GM12878 (cell line): ENCODE data around the gene SAMHD1. TPM values are rescaled to one million over a fixed set of nuclear protein-coding genes. Genes with fewer than 3 reads are reported as not detected.
A peak's percentile ranks its signal among the peaks of the same experiment; 100 is the strongest.

Experiments
- BACH1 ChIP-seq: fragments of 450-650 bp; IDR thresholded peaks from 2 replicates; pipeline ENCODE4 v1.6.1; 2017; ENCODE audit warnings: mild to moderate bottlenecking, borderline replicate concordance
- BHLHE40 ChIP-seq, 2 experiments: fragments of 450-650 bp in 1 of 2; IDR thresholded peaks; 2 replicates each; pipeline ENCODE4 v1.6.1; 2011 to 2017; ENCODE audit warnings: low read depth in 2 of 2, borderline replicate concordance in 1 of 2, improper control_type of control experiment in 1 of 2, low read length in 1 of 2, mild to moderate bottlenecking in 1 of 2
- CBFB ChIP-seq: IDR thresholded peaks from 2 replicates; pipeline ENCODE4 v1.6.1; 2016; ENCODE audit warnings: antibody characterized with exemption, low read depth
- EED ChIP-seq: sonication (generic); IDR thresholded peaks from 2 replicates; pipeline ENCODE4 v1.6.1; 2016; ENCODE audit warnings: antibody characterized with exemption, low read depth
- FOXM1 ChIP-seq: IDR thresholded peaks from 2 replicates; pipeline ENCODE4 v1.6.1; 2012; ENCODE audit warnings: low read depth, mild to moderate bottlenecking, inconsistent platforms, low read length, moderate library complexity
- GABPA ChIP-seq: IDR thresholded peaks from 2 replicates; pipeline ENCODE4 v1.6.1; 2014; ENCODE audit warnings: antibody characterized with exemption, low read depth, mild to moderate bottlenecking, inconsistent platforms
- HDAC2 ChIP-seq: fragments of 200-600 bp; sonication (generic); IDR thresholded peaks from 2 replicates; pipeline ENCODE4 v1.6.1; 2017
- HDAC6 ChIP-seq: fragments of 200-600 bp; sonication (generic); IDR thresholded peaks from one replicate; pipeline ENCODE4 v1.8.0; 2017; ENCODE audit warnings: antibody characterized with exemption; ENCODE audit not compliant: unreplicated experiment
- MTA2 ChIP-seq: fragments of 450-650 bp; IDR thresholded peaks from 2 replicates; pipeline ENCODE4 v1.6.1; 2016; ENCODE audit warnings: low read depth, mild to moderate bottlenecking, moderate library complexity
- MYB ChIP-seq: fragments of 150-350 bp; IDR thresholded peaks from 2 replicates; pipeline ENCODE4 v1.6.1; 2014; ENCODE audit warnings: mild to moderate bottlenecking, low read depth, low read length, borderline replicate concordance
- PAX5 ChIP-seq: IDR thresholded peaks from 2 replicates; pipeline ENCODE4 v1.6.1; 2011; ENCODE audit warnings: low read depth, low read length, borderline replicate concordance
- POLR2AphosphoS5 ChIP-seq: IDR thresholded peaks from 2 replicates; pipeline ENCODE4 v1.6.1; 2011; ENCODE audit warnings: mild to moderate bottlenecking, low read length, inconsistent platforms
- POU2F2 ChIP-seq: IDR thresholded peaks from 3 replicates; pipeline ENCODE4 v1.6.1; 2011; ENCODE audit warnings: low read depth, mild to moderate bottlenecking, low read length, borderline replicate concordance
- RB1 ChIP-seq: fragments of 450-650 bp; formaldehyde crosslinking; IDR thresholded peaks from 2 replicates; pipeline ENCODE4 v1.6.1; 2017; ENCODE audit warnings: mild to moderate bottlenecking, borderline replicate concordance
- SMC3 ChIP-seq: IDR thresholded peaks from 2 replicates; pipeline ENCODE4 v1.6.1; 2011; ENCODE audit warnings: low read length, improper control_type of control experiment, borderline replicate concordance
- SREBF1 ChIP-seq: IDR thresholded peaks from 2 replicates; pipeline ENCODE4 v1.6.1; 2012; ENCODE audit warnings: mild to moderate bottlenecking, low read length
- STAT1 ChIP-seq: fragments of 450-650 bp; conservative IDR thresholded peaks from 2 replicates; pipeline ENCODE4 v1.6.1; 2014; ENCODE audit warnings: antibody characterized with exemption, mild to moderate bottlenecking
- SUPT20H ChIP-seq: IDR thresholded peaks from 2 replicates; pipeline ENCODE4 v1.6.1; 2011; ENCODE audit warnings: low read depth, mild to moderate bottlenecking, low read length, moderate library complexity, borderline replicate concordance; ENCODE audit not compliant: control insufficient read depth
- YY1 ChIP-seq: IDR thresholded peaks from 2 replicates; pipeline ENCODE4 v1.6.1; 2011; ENCODE audit warnings: low read depth, mild to moderate bottlenecking, low read length
- ZNF384 ChIP-seq: IDR thresholded peaks from 2 replicates; pipeline ENCODE4 v1.6.1; 2012; ENCODE audit warnings: low read depth, mild to moderate bottlenecking, low read length, improper control_type of control experiment, borderline replicate concordance
- ZSCAN29 ChIP-seq: fragments of 450-650 bp; IDR thresholded peaks from 2 replicates; pipeline ENCODE4 v1.6.1; 2017; ENCODE audit warnings: mild to moderate bottlenecking, moderate library complexity
- polyA plus RNA-seq, 11 experiments: library from polyadenylated mRNA; depleted of rRNA in 4 of 11; unstranded in 6 of 11; stranded (reverse) in 5 of 11; fragments of >200 nt; fragmentation: Nextera tagmentation in 4 of 11; fragmentation: Illumina TruSeq in 1 of 11; extraction: Ambion mirVana in 4 of 11; extraction: Trizol in 1 of 11; gene quantifications; 1 replicate in 1 of 11; 2 replicates in 10 of 11; pipeline versions ENCODE4 v1.2.1 to v1.2.3, GENCODE V29; 2011 to 2016; ENCODE audit warnings: inconsistent platforms in 2 of 11, missing spikeins in 2 of 11, low read depth in 1 of 11
- total RNA-seq, 4 experiments: library from RNA; depleted of rRNA in 3 of 4; stranded (reverse); fragments of >200 nt in 3 of 4; fragmentation: Illumina TruSeq in 1 of 4; extraction: Trizol in 1 of 4; gene quantifications; 2 replicates each; pipeline versions ENCODE4 v1.2.1 to v1.2.3, GENCODE V29; 2013 to 2021
- TF ChIP-seq, protein P1 (sequence below): fragments of 450-650 bp; IDR thresholded peaks from 2 replicates; pipeline ENCODE4 v1.6.1; 2017; ENCODE audit warnings: mild to moderate bottlenecking, moderate library complexity
- TF ChIP-seq, protein P2 (sequence below): fragments of 450-650 bp; IDR thresholded peaks from 2 replicates; pipeline ENCODE4 v1.6.1; 2017; ENCODE audit warnings: mild to moderate bottlenecking, moderate library complexity

Gene SAMHD1
- total and polyA plus RNA-seq, 10 of the 15 experiments (the other 5 are each of a cell fraction or from before 2014, with no cell fraction given), result 20.5 to 47.9 (median 38.8) TPM

- TF ChIP-seq GABPA, result no peak
- TF ChIP-seq EED, result peak; percentile 61
- no peak for TF ChIP-seq MYB
- TF ChIP-seq YY1, result no peak
- TF ChIP-seq, protein P1, sequence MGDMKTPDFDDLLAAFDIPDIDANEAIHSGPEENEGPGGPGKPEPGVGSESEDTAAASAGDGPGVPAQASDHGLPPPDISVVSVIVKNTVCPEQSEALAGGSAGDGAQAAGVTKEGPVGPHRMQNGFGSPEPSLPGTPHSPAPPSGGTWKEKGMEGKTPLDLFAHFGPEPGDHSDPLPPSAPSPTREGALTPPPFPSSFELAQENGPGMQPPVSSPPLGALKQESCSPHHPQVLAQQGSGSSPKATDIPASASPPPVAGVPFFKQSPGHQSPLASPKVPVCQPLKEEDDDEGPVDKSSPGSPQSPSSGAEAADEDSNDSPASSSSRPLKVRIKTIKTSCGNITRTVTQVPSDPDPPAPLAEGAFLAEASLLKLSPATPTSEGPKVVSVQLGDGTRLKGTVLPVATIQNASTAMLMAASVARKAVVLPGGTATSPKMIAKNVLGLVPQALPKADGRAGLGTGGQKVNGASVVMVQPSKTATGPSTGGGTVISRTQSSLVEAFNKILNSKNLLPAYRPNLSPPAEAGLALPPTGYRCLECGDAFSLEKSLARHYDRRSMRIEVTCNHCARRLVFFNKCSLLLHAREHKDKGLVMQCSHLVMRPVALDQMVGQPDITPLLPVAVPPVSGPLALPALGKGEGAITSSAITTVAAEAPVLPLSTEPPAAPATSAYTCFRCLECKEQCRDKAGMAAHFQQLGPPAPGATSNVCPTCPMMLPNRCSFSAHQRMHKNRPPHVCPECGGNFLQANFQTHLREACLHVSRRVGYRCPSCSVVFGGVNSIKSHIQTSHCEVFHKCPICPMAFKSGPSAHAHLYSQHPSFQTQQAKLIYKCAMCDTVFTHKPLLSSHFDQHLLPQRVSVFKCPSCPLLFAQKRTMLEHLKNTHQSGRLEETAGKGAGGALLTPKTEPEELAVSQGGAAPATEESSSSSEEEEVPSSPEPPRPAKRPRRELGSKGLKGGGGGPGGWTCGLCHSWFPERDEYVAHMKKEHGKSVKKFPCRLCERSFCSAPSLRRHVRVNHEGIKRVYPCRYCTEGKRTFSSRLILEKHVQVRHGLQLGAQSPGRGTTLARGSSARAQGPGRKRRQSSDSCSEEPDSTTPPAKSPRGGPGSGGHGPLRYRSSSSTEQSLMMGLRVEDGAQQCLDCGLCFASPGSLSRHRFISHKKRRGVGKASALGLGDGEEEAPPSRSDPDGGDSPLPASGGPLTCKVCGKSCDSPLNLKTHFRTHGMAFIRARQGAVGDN, result no peak
- no peak for TF ChIP-seq BACH1
- no peak for TF ChIP-seq BHLHE40 (IDR thresholded peaks at IDR 0.05; ENCODE audit: borderline replicate concordance in 1 of 2, low read depth in 2 of 2, low read length in 1 of 2)
- no peak for TF ChIP-seq POU2F2
- TF ChIP-seq RB1, result no peak
- no peak for TF ChIP-seq ZSCAN29
- no peak for TF ChIP-seq SREBF1
- 0 out of 2 replicates have a peak, but pooled peaks have one; percentile 30 for TF ChIP-seq FOXM1
- no peak for TF ChIP-seq STAT1
- TF ChIP-seq, protein P2, sequence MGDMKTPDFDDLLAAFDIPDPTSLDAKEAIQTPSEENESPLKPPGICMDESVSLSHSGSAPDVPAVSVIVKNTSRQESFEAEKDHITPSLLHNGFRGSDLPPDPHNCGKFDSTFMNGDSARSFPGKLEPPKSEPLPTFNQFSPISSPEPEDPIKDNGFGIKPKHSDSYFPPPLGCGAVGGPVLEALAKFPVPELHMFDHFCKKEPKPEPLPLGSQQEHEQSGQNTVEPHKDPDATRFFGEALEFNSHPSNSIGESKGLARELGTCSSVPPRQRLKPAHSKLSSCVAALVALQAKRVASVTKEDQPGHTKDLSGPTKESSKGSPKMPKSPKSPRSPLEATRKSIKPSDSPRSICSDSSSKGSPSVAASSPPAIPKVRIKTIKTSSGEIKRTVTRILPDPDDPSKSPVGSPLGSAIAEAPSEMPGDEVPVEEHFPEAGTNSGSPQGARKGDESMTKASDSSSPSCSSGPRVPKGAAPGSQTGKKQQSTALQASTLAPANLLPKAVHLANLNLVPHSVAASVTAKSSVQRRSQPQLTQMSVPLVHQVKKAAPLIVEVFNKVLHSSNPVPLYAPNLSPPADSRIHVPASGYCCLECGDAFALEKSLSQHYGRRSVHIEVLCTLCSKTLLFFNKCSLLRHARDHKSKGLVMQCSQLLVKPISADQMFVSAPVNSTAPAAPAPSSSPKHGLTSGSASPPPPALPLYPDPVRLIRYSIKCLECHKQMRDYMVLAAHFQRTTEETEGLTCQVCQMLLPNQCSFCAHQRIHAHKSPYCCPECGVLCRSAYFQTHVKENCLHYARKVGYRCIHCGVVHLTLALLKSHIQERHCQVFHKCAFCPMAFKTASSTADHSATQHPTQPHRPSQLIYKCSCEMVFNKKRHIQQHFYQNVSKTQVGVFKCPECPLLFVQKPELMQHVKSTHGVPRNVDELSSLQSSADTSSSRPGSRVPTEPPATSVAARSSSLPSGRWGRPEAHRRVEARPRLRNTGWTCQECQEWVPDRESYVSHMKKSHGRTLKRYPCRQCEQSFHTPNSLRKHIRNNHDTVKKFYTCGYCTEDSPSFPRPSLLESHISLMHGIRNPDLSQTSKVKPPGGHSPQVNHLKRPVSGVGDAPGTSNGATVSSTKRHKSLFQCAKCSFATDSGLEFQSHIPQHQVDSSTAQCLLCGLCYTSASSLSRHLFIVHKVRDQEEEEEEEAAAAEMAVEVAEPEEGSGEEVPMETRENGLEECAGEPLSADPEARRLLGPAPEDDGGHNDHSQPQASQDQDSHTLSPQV, result no peak
- no peak for TF ChIP-seq POLR2AphosphoS5
- TF ChIP-seq PAX5, result no peak
- no peak for TF ChIP-seq HDAC2
- no peak for TF ChIP-seq ZNF384
- no peak for TF ChIP-seq SUPT20H
- no peak for TF ChIP-seq SMC3
- TF ChIP-seq CBFB, result peak; percentile 70; the same call in 1 of the 2 replicates
- TF ChIP-seq HDAC6, result no peak
- TF ChIP-seq MTA2, result 0 out of 2 replicates have a peak, but pooled peaks have one; percentile 18
These were observed 902 bp downstream of the SAMHD1 start (continued) for GRCh38 chr20:36950414-36951197.
